PC-9 (cell line): Measurements from ENCODE around the gene SPON1. TPM values are rescaled to one million over a fixed set of nuclear protein-coding genes. Genes with fewer than 3 reads are reported as not detected.

Source experiments
- BruUV-seq: library from RNA; stranded (reverse); fragments of 400-500 nt; replicated peaks from 2 replicates; lab custom pipeline; 2021; lab: Mats Ljungman, UMichigan
- CTCF ChIA-PET: fragments of 300-600 bp; sonication (Branson Sonifier 250); formaldehyde crosslinking; loops from one replicate; lab custom pipeline; 2022; ENCODE audit warnings: antibody characterized with exemption; lab: Charles Lee
- POLR2A ChIA-PET: fragments of 300-600 bp; sonication (Branson Sonifier 250); formaldehyde crosslinking; loops from one replicate; lab custom pipeline; 2022; ENCODE audit warnings: antibody characterized with exemption; ENCODE audit not compliant: unreplicated experiment; lab: Charles Lee
- DNase-seq, 2 experiments: peaks; one replicate each; pipeline versions ENCODE4 v3.0.0 to v3.0.0-alpha.2; 2015 to 2022; ENCODE audit warnings: mixed read lengths in 1 of 2
- H2AFZ ChIP-seq: fragments of 200-600 bp; sonication (generic); 2 replicates; pipeline ENCODE4 v1.8.1; 2017; ENCODE audit warnings: antibody characterized with exemption
- H3F3A ChIP-seq: fragments of 200-600 bp; sonication (generic); 2 replicates; pipeline ENCODE4 v1.8.1; 2017; ENCODE audit warnings: antibody characterized with exemption, mild to moderate bottlenecking, low read depth; ENCODE audit not compliant: insufficient read depth
- H3K27ac ChIP-seq: fragments of 200-600 bp; sonication (generic); 2 replicates; pipeline ENCODE4 v1.6.1; 2016; ENCODE audit warnings: mixed run types
- H3K27me3 ChIP-seq: fragments of 200-600 bp; sonication (generic); 2 replicates; pipeline ENCODE4 v1.6.1; 2016; ENCODE audit warnings: low read depth, mixed run types; ENCODE audit not compliant: insufficient read depth
- H3K36me3 ChIP-seq: fragments of 200-600 bp; sonication (generic); 2 replicates; pipeline ENCODE4 v1.6.1; 2016; ENCODE audit warnings: low read depth, mixed run types
- H3K4me1 ChIP-seq: fragments of 200-600 bp; sonication (generic); replicated peaks from 2 replicates; pipeline ENCODE4 v1.6.1; 2016; ENCODE audit warnings: mixed run types; ENCODE audit not compliant: insufficient read depth
- H3K4me2 ChIP-seq: fragments of 200-600 bp; sonication (generic); 2 replicates; pipeline ENCODE4 v1.6.1; 2017; ENCODE audit warnings: mixed run types
- H3K4me3 ChIP-seq: fragments of 200-600 bp; sonication (generic); 2 replicates; pipeline ENCODE4 v1.6.1; 2016; ENCODE audit warnings: mixed run types
- H3K79me2 ChIP-seq: fragments of 200-600 bp; sonication (generic); 2 replicates; pipeline ENCODE4 v1.6.1; 2017; ENCODE audit warnings: low read depth, mixed run types
- H3K9me2 ChIP-seq: fragments of 200-600 bp; sonication (generic); 2 replicates; pipeline ENCODE4 v1.8.1; 2017; ENCODE audit warnings: mild to moderate bottlenecking; ENCODE audit not compliant: insufficient read depth
- H3K9me3 ChIP-seq: fragments of 200-600 bp; sonication (generic); 2 replicates; pipeline ENCODE4 v1.8.1; 2016; ENCODE audit warnings: low read depth; ENCODE audit not compliant: insufficient read depth
- H4K20me1 ChIP-seq: fragments of 200-600 bp; sonication (generic); 2 replicates; pipeline ENCODE4 v1.8.1; 2017; ENCODE audit not compliant: insufficient read depth
- CTCF ChIP-seq: fragments of 200-600 bp; sonication (generic); conservative IDR thresholded peaks from 2 replicates; pipeline ENCODE4 v1.6.1; 2017; ENCODE audit warnings: mixed run types, antibody characterized with exemption, mild to moderate bottlenecking, moderate library complexity
- EZH2 ChIP-seq: fragments of 200-600 bp; sonication (generic); IDR thresholded peaks from 2 replicates; pipeline ENCODE4 v1.8.0; 2017; ENCODE audit warnings: antibody characterized with exemption, low read depth
- intact Hi-C: fragments of 100-400 bp; cut with micrococcal nuclease; formaldehyde crosslinking; loops from one replicate; pipeline ENCODE4 v1.10.0; 2022; ENCODE audit not compliant: unreplicated experiment
- total RNA-seq: library from RNA; stranded (reverse); gene quantifications from 2 replicates; pipeline ENCODE4 v1.2.3, GENCODE V29; 2021

SPON1 gene
- total RNA-seq, 1 experiment from 2014 or later, result 0.70 TPM

GRCh38 chr11:14240951-14241350 lies 278.4 kb downstream of the SPON1 start:
- Histone ChIP-seq H3F3A (no peaks in the 10 kb centered on the region), H3K4me2 (no peak overlapping the region), H3K9me3 (no peaks in the 10 kb centered on the region), H2AFZ (no peak overlapping the region), H3K4me3 (no peak overlapping the region), H4K20me1 (no peaks in the 10 kb centered on the region), H3K27ac (no peak overlapping the region), H3K4me1 (no peaks in the 10 kb centered on the region), H3K79me2 (no peaks in the 10 kb centered on the region), H3K9me2 (no peaks in the 10 kb centered on the region), H3K27me3 (no peaks in the 10 kb centered on the region; the same call in 1 of the 2 replicates), H3K36me3 (no peaks in the 10 kb centered on the region)
- BruUV-seq, result no TSS peak
- ChIA-PET CTCF (no interaction called here), POLR2A (no interaction called here)
- TF ChIP-seq EZH2 (no peak), CTCF (no peak)
- intact Hi-C loops, result no loop called here
- DNase-seq, result no peak

GRCh38 chr11:14242187-14242586 lies 279.7 kb downstream of the SPON1 start:
- Histone ChIP-seq H3K27ac (no peak overlapping the region), H3K27me3 (no peaks in the 10 kb centered on the region), H4K20me1 (no peaks in the 10 kb centered on the region), H3K9me2 (no peaks in the 10 kb centered on the region), H3K36me3 (no peaks in the 10 kb centered on the region), H3K4me3 (no peak overlapping the region), H2AFZ (no peak overlapping the region), H3K9me3 (no peaks in the 10 kb centered on the region), H3K4me1 (no peaks in the 10 kb centered on the region), H3F3A (no peaks in the 10 kb centered on the region), H3K4me2 (no peak overlapping the region), H3K79me2 (no peaks in the 10 kb centered on the region)
- ChIA-PET CTCF (no interaction called here), POLR2A (no interaction called here)
- TF ChIP-seq EZH2 (no peak), CTCF (no peak)
- intact Hi-C loops, result no loop called here
- no TSS peak for BruUV-seq
- no peak for DNase-seq

- Histone ChIP-seq H3K79me2 (no peaks in the 10 kb centered on the region), H3K27me3 (no peaks in the 10 kb centered on the region), H3K4me1 (no peaks in the 10 kb centered on the region), H3K4me3 (no peak overlapping the region), H3K36me3 (no peaks in the 10 kb centered on the region), H4K20me1 (no peaks in the 10 kb centered on the region), H3K9me2 (no peaks in the 10 kb centered on the region), H3K27ac (no peak overlapping the region), H3F3A (no peaks in the 10 kb centered on the region), H3K4me2 (no peak overlapping the region), H3K9me3 (no peaks in the 10 kb centered on the region), H2AFZ (no peak overlapping the region)
- no peak for TF ChIP-seq CTCF
- TF ChIP-seq EZH2, result no peak
- POLR2A ChIA-PET, result no interaction called here
- no peak for DNase-seq
- CTCF ChIA-PET, result no interaction called here
- BruUV-seq, result no TSS peak
- intact Hi-C loops, result no loop called here
Measured at GRCh38 chr11:14242733-14243132, 280.2 kb downstream of the SPON1 start.
